RCC 7860 (cell line): ENCODE results near the gene MYO3B.

ENCODE experiments used
- DNase-seq: peaks from one replicate; pipeline ENCODE4 v3.0.0-alpha.2; 2015; ENCODE audit warnings: low spot score
- FAIRE-seq: peaks from 2 replicates; lab custom pipeline; 2012; peaks lifted over from hg19 to GRCh38; lab: Jason Lieb, UNC

The MYO3B gene

GRCh38 chr2:170298115-170298514 is 120.2 kb downstream of the MYO3B start:
- DNase-seq (no peak), FAIRE-seq (no peak)

DNA sequence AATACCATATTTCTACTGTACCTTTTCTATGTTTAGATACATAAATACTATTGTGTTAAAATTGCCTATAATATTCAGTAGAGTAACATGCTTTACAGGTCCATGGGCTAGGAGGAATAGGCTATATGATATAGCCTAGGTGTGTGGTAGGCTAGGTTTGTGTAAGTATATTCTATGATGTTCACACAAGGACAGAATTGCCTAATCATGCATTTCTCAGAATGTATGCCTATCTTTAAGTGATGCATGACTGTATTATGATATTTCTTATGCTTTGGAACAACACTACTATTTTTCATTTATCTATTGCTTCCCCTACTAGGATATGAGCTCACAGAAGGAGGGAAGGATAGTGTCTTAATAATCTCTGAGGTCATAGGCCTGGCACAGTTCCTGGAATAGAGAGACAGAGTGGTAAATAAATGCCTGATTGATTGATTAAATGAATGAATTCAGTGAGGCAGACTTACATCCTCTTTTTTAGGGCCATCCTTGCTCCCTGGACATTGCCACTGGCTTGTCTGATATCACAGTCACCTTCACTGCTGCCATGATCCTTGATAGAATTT is 121.0 kb downstream of the MYO3B start:
- DNase-seq (no peak), FAIRE-seq (no peak)

DNA sequence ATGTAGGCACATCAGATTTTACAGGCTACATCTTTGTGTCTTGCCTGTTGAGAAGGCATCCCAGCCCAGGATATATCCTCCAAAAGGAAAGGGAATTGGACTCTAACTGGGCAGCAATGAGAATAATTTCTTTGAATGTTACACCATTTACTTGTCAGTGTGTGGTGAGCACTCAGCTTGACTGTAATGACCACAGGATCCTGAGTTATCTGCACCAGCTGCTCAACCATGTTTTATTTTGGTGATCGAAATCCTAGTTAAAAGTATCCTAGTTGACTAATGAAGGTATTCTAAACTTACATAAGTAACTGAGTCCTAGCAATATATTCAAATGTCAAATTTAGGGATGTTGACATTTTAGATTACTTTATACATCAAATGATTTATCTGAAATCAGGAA is 123.0 kb downstream of the MYO3B start:
- no peak for FAIRE-seq
- no peak for DNase-seq

- DNase-seq = no peak
- no peak for FAIRE-seq
These were observed 123.7 kb downstream of the MYO3B start for GRCh38 chr2:170301626-170302025.

- FAIRE-seq (no peak), DNase-seq (no peak)
These were observed 127.8 kb downstream of the MYO3B start for GRCh38 chr2:170305711-170306110.

DNA sequence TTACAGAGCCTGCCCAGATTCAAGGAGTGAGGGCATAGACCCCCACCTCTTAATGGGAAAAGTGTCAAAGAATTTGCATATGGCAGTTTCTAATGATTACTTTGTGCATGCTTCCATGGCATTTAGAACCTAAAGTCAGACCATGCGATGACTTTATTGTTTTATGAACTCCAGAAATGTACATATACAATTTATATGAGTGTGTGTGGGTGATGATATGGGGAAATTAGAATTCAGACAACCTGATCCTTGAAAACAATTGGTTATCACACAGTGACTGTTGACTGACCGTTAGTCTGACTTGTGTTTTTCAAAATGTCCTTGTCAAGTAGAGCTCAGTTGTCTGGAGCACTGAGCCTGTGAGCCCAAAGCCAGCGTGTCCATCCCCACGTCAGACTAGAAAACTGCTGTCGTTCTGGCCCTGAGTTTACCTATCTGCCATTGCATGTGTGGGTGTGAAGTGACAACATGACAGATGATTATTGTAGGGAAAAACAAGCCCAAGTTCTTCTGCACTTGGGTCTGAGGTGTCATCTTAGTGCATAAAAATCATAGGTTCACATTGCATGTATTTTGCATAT is 128.4 kb downstream of the MYO3B start:
- no peak for DNase-seq
- no peak for FAIRE-seq

GRCh38 chr2:170307052-170307451 is 129.1 kb downstream of the MYO3B start:
- DNase-seq (no peak), FAIRE-seq (no peak)

DNA sequence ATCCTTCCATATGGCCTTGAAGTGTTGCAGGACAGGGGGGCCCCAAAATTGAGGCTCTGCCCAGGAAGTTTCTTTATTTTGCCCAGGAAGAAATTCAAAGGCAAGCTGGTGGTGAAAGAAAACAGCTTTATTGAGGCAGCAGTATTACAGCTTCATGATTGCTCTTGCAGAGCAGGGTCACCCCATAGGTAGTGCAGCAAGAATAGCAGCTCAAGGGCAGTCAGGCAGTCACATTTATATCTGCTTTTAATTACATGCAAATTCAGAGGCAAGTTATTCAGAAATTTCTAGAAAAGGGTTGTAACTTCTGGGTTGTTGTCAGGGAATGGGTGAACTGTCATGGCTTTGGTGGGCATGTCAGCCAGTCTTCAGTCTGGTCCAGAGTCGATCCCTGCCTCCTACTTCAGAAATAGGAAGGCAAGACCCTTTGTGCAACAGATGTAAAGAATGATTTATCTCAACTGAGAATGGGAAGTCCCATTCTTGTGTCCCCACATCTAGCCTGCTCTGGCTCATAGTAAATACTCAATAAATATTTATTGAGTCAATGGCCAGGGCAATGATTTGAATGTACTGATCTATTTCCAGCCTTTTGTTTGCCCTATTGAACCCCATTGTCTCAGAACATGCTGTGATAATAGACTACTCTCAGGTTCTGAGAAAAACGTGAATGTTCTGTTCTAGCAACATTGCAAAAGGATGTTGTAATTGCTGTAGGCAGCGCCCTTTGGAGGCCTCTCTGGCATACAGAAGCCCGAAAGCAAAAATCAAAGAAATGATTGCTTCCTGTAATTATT is 129.8 kb downstream of the MYO3B start:
- DNase-seq (no peak), FAIRE-seq (no peak)

DNA sequence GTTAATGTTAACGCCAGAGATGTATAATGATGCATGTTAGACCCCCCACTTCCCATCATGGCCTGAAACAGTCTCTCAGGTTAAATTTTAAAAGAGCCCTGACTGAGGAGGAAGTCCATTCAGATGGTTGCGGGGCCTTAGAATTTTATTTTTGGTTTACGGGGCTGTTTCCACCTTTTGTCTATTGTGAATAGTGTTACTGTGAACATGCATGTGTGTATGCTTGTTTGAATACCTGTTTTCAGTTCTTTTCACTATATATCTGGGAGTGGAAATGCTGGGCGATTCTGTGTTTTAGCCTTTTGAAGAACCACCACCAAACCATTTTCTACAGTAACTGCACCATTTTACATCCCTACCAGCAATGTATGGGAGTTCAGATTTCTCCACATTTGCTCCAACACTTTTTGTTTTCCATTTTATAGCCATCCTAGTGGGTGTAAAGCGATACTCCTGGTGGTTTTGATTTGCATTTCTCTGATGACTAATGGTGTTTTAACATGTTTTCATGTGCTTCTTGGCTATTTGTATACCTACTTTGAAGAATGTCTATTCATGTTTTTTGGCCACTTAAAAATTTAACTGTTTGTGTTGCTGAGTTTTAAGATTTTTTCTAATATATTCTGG is 133.0 kb downstream of the MYO3B start:
- DNase-seq (no peak), FAIRE-seq (no peak)

DNA sequence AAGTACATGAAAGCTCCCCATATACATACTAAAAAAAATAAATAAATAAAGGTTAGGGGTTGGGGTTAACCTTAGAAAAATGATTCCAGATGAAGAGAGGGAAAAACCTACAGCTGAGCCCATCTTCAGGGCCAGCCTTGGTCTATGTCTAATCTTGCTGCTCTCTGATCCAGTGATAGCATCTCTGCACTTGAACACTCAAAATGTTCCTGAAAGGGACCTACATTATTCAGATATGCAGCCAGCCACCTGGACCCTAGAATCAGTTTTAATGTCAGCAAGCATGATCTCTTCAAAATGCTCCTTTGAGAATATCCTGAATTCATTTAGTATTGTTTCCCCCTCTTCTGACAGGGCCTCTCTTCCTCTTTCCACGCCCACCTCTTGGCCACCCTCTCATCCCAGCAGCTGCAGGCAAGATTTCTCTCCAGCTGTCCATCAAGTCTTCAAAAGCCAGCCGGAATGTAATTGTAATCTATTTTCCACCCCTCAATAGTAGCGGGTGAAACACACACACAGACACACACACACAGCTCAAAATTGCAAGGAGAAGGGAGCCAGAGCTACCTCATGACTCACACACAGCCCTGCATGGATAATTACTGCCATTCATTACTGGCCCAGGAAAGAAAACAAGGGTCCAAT is 135.5 kb downstream of the MYO3B start:
- DNase-seq (no peak), FAIRE-seq (no peak)

DNA sequence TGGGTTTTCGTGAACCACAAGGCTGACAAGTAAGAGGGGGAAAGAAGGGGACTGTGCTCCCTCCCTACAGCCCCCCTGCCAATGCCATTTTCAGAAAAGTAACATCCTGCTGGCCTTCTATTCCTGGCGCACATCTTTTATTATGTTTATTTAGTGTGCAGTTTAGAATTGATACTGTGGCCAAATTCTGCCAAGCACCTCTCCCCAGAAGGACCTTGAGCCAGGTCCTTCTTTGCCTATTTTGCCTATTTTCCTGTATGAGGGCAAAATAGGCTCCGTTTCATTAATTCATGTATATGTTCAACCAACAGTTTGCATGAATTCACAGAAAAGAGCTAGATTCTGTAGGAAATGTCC is 136.0 kb downstream of the MYO3B start:
- no peak for DNase-seq
- FAIRE-seq = no peak

GRCh38 chr2:170314744-170315447 is 136.9 kb downstream of the MYO3B start:
- DNase-seq (no peak), FAIRE-seq (no peak)

- FAIRE-seq (no peak), DNase-seq (no peak)
These were observed 143.0 kb downstream of the MYO3B start for GRCh38 chr2:170320948-170321347.

GRCh38 chr2:170321526-170321925 is 143.6 kb downstream of the MYO3B start:
- DNase-seq = no peak
- FAIRE-seq = no peak

GRCh38 chr2:170322140-170322766 is 144.3 kb downstream of the MYO3B start:
- DNase-seq = no peak
- FAIRE-seq = no peak

DNA sequence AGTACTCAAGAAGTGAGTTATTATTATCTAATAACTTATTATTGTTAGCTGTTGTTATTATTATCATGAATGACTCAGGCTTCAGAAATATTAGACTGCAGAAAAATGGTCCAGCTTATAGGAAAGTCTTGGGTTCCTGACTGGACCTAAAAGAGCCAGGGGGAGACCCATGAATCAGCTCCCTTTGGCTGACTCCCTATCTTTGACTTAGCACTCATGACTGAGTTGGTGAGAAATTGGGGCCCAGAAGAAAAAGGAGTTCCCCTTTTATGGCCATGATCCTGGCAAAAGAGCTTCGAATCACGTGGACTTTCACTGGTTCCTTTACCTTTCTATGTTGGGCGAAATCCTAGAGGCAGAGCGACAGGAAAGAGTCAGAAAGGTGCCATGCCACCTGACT is 145.8 kb downstream of the MYO3B start:
- DNase-seq (no peak), FAIRE-seq (no peak)

DNA sequence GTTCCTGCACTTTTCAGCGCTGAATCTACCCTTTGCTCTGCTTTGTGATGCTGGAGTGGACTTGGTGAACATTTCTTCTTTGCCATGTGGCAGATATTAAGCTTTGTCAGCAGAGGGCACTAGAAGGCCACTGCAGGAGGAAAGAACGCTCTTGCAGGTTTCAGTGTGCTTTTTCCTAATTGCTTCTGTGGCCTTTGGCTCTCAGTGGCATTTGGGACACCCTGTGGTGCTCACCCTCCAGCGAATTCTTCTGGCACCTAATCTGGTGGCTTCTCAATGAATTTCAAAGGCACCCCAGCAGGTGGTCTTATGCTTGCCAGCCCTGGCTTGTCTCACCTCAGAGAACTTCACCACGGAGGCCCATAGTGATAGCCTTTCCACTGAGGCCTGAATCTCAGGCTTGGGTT is 146.7 kb downstream of the MYO3B start:
- FAIRE-seq (no peak), DNase-seq (peak; percentile 22)

DNA sequence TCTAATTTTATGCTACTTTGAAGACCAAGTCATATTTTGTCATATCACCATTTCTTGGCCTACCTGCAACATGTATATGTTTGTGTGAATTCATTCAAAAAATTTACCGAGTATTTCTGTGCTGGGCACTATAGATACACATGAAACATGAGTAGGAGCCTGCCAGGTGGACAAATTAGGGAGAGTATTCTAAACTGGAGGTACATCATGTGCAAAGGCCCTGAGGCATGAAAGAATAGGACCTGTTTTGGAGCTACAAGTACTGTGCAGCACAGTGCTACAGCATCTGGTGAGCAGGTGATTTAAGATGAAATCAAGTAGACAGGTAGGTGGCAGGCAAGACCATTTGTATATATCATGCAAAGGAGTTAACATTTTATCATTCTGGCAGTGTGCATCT is 152.9 kb downstream of the MYO3B start:
- no peak for DNase-seq
- no peak for FAIRE-seq

DNA sequence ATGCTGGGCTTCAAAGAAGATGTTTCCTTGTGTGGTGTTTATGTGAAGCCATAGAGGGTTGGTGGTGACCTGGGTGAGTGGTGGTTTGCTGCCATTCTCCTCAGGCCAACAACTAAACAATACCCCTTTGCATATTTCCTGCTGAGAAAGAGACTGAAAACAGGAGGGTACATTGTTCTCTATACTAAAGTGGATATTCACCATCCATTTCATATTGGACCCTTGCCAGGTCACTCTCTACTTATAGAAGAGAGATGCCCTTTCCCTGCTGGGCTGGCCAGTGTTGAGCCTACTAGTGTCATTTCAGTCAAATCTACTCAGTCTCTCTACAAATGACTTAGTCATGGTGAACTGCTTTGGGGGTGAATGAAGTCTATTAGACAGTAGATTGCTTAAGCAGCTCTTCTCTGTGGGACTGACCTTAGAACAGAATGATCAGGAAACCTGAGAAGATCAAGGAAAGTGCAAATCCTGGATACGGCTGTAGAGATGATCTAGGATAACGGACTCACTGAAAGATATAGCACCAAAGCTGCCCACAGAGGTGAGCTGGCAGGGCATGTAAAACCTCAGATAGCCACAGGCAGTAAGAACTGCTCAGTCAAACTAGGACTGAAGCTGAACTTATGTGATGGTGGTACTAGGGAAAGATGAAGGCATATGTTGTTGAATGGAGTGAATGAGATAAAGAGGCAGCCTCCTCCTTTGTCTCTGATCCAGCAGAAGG is 154.9 kb downstream of the MYO3B start:
- no peak for FAIRE-seq
- DNase-seq = no peak

- DNase-seq (no peak), FAIRE-seq (no peak)
These were observed 157.4 kb downstream of the MYO3B start for GRCh38 chr2:170335351-170335750.
